Keratinocyte (primary cell): ENCODE measurements around the gene TRPM1. TPM values are rescaled to one million over a fixed set of nuclear protein-coding genes. Genes with fewer than 3 reads are reported as not detected.

Experiments used
- DNase-seq: peaks from one replicate; pipeline ENCODE4 v3.0.0-alpha.2; 2011; ENCODE audit warnings: low read depth, missing footprints, low spot score
- FAIRE-seq: peaks from 2 replicates; lab custom pipeline; 2011; peaks lifted over from hg19 to GRCh38; lab: Jason Lieb, UNC
- H2AFZ ChIP-seq: 2 replicates; pipeline ENCODE4 v1.6.0; 2012; ENCODE audit warnings: low read length, control low read depth, inconsistent platforms; ENCODE audit not compliant: control insufficient read depth
- H3K27ac ChIP-seq: 2 replicates; pipeline ENCODE4 v1.5.1; 2011; ENCODE audit warnings: low read length; ENCODE audit not compliant: control insufficient read depth, insufficient read depth
- H3K27me3 ChIP-seq: 3 replicates; pipeline ENCODE4 v1.6.0; 2011; ENCODE audit warnings: low read length; ENCODE audit not compliant: control insufficient read depth, insufficient read depth; ENCODE audit errors: extremely low read depth
- H3K36me3 ChIP-seq, 2 experiments: 2 replicates in 1 of 2; 3 replicates in 1 of 2; pipeline ENCODE4 v1.5.1; 2011; ENCODE audit warnings: low read length in 2 of 2, mild to moderate bottlenecking in 1 of 2; ENCODE audit not compliant: control insufficient read depth in 2 of 2, insufficient read depth in 2 of 2; ENCODE audit errors: extremely low read depth in 1 of 2
- H3K4me1 ChIP-seq: 3 replicates; pipeline ENCODE4 v1.5.1; 2011; ENCODE audit warnings: low read length; ENCODE audit not compliant: control insufficient read depth, insufficient read depth; ENCODE audit errors: extremely low read depth
- H3K4me2 ChIP-seq: 3 replicates; pipeline ENCODE4 v1.6.0; 2011; ENCODE audit warnings: low read depth, low read length; ENCODE audit not compliant: control insufficient read depth, insufficient read depth; ENCODE audit errors: extremely low read depth
- H3K4me3 ChIP-seq, 3 experiments: fragments of 200-600 bp in 1 of 3; sonication (generic) in 1 of 3; 2 replicates in 2 of 3; 3 replicates in 1 of 3; pipeline ENCODE4 v1.5.1; 2011 to 2016; ENCODE audit warnings: low read length in 3 of 3, mild to moderate bottlenecking in 3 of 3, control low read depth in 2 of 3, inconsistent platforms in 1 of 3, low read depth in 1 of 3, mixed read lengths in 1 of 3, mixed run types in 1 of 3, moderate library complexity in 1 of 3; ENCODE audit not compliant: control insufficient read depth in 2 of 3, insufficient read depth in 2 of 3; ENCODE audit errors: extremely low read depth in 1 of 3
- H3K79me2 ChIP-seq: 2 replicates; pipeline ENCODE4 v1.6.0; 2012; ENCODE audit warnings: low read length; ENCODE audit not compliant: control insufficient read depth, insufficient read depth
- H3K9ac ChIP-seq: 3 replicates; pipeline ENCODE4 v1.6.0; 2011; ENCODE audit warnings: low read length; ENCODE audit not compliant: control insufficient read depth, insufficient read depth; ENCODE audit errors: extremely low read depth
- H3K9me1 ChIP-seq: 3 replicates; pipeline ENCODE4 v1.6.0; 2011; ENCODE audit warnings: low read length; ENCODE audit not compliant: control insufficient read depth, insufficient read depth; ENCODE audit errors: extremely low read depth
- H3K9me3 ChIP-seq: 2 replicates; pipeline ENCODE4 v1.5.1; 2012; ENCODE audit warnings: low read depth, low read length; ENCODE audit not compliant: control insufficient read depth
- H4K20me1 ChIP-seq: 3 replicates; pipeline ENCODE4 v1.6.0; 2011; ENCODE audit warnings: low read length; ENCODE audit not compliant: control insufficient read depth, insufficient read depth; ENCODE audit errors: extremely low read depth
- EZH2 ChIP-seq: IDR thresholded peaks from one replicate; pipeline ENCODE4 v1.6.1; 2012; ENCODE audit warnings: inconsistent platforms, mild to moderate bottlenecking, low read length, moderate library complexity
- dilution Hi-C: fragments of 300-500 bp; cut with MboI; formaldehyde crosslinking; loops from one replicate; pipeline ENCODE4 v1.7.0; 2020; ENCODE audit warnings: low sequenced_read_pairs; ENCODE audit not compliant: extremely low pct_ligation_motif_present
- polyA plus RNA-seq, 5 experiments: library from polyadenylated mRNA; depleted of rRNA in 3 of 5; stranded (reverse) in 3 of 5; stranded (forward) in 1 of 5; unstranded in 1 of 5; fragments of >200 nt; gene quantifications; 1 replicate in 1 of 5; 2 replicates in 3 of 5; 3 replicates in 1 of 5; pipeline versions ENCODE4 v1.2.1 to v1.2.3, GENCODE V29; 2011 to 2012; ENCODE audit warnings: missing spikeins in 2 of 5, low read depth in 1 of 5, low replicate concordance in 1 of 5
- TF ChIP-seq, protein P1 (sequence below), 3 experiments: IDR thresholded peaks in 1 of 3; conservative IDR thresholded peaks in 1 of 3; optimal IDR thresholded peaks in 1 of 3; 2 replicates in 2 of 3; 3 replicates in 1 of 3; pipeline versions ENCODE3 to v1.5.1; 2011; ENCODE audit warnings: low read length in 3 of 3, mild to moderate bottlenecking in 3 of 3, moderate library complexity in 2 of 3, control low read depth in 1 of 3, inconsistent platforms in 1 of 3; ENCODE audit not compliant: insufficient read depth in 2 of 3; ENCODE audit errors: extremely low read depth in 1 of 3

Gene TRPM1
- polyA plus RNA-seq, 1 donor (not counting 4 experiments of a cell fraction or from before 2014, with no cell fraction given): 0.17 TPM

GRCh38 chr15:31024979-31025378 lies 76.5 kb downstream of the TRPM1 start:
- no peaks in the 10 kb centered on the region for H3K9me3 ChIP-seq
- peak overlapping the region in 1 of 3 experiments; percentile 48 for H3K4me3 ChIP-seq
- peak overlapping the region; percentile 84 for H2AFZ ChIP-seq
- FAIRE-seq: no peak
- H3K4me1 ChIP-seq: peaks cover 30% of the 10 kb centered on the region
- no peaks in the 10 kb centered on the region for H4K20me1 ChIP-seq
- H3K79me2 ChIP-seq: no peaks in the 10 kb centered on the region
- peak overlapping the region; percentile 98 for H3K27ac ChIP-seq
- DNase-seq: no peak
- dilution Hi-C loops: no loop called here
- peak overlapping the region; percentile 77 for H3K9ac ChIP-seq
- no peaks in the 10 kb centered on the region for H3K9me1 ChIP-seq
- H3K36me3 ChIP-seq: no peaks in the 10 kb centered on the region
- H3K4me2 ChIP-seq: peak overlapping the region; percentile 91
- no peaks in the 10 kb centered on the region for H3K27me3 ChIP-seq
- TF ChIP-seq EZH2: no peak
- TF ChIP-seq, protein P1, sequence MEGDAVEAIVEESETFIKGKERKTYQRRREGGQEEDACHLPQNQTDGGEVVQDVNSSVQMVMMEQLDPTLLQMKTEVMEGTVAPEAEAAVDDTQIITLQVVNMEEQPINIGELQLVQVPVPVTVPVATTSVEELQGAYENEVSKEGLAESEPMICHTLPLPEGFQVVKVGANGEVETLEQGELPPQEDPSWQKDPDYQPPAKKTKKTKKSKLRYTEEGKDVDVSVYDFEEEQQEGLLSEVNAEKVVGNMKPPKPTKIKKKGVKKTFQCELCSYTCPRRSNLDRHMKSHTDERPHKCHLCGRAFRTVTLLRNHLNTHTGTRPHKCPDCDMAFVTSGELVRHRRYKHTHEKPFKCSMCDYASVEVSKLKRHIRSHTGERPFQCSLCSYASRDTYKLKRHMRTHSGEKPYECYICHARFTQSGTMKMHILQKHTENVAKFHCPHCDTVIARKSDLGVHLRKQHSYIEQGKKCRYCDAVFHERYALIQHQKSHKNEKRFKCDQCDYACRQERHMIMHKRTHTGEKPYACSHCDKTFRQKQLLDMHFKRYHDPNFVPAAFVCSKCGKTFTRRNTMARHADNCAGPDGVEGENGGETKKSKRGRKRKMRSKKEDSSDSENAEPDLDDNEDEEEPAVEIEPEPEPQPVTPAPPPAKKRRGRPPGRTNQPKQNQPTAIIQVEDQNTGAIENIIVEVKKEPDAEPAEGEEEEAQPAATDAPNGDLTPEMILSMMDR (optimal IDR thresholded peaks at IDR 0.05 in 1 of 3, IDR thresholded peaks at IDR 0.05 in 1 of 3, conservative IDR thresholded peaks at IDR 0.05 in 1 of 3; ENCODE audit: extremely low read depth in 1 of 3, insufficient read depth in 2 of 3, low read length in 3 of 3): no peak

DNA sequence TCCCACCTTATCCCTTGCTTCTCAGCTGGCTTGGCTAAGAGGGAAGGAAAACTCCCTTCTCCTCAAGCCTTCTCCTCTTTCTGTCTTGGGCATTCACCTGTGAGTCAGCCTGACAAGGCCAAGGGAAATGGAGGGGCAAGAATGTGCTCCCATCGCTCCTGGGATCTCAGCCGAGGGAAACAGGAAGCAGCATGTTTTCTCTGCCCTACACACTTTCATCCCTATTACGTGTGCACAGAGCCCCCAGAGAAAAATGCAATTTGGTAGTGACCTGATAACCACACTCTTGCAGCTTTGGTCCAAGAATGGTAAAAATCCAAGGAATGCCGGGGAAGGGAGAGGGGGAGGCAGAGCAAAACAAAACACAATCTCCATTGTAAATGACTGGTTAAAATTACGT lies 77.2 kb downstream of the TRPM1 start:
- H3K27me3 ChIP-seq: no peaks in the 10 kb centered on the region
- no peaks in the 10 kb centered on the region for H3K79me2 ChIP-seq
- peak overlapping the region; percentile 91 for H3K4me2 ChIP-seq
- TF ChIP-seq, protein P1 (optimal IDR thresholded peaks at IDR 0.05 in 1 of 3, IDR thresholded peaks at IDR 0.05 in 1 of 3, conservative IDR thresholded peaks at IDR 0.05 in 1 of 3; ENCODE audit: extremely low read depth in 1 of 3, insufficient read depth in 2 of 3, low read length in 3 of 3): no peak
- TF ChIP-seq EZH2: no peak
- DNase-seq: peak; percentile 90
- FAIRE-seq: peak; percentile 97
- peak overlapping the region; percentile 98 for H3K27ac ChIP-seq
- dilution Hi-C loops: no loop called here
- H3K4me3 ChIP-seq: peak overlapping the region in 2 of 3 experiments; percentile 48 to 65
- H2AFZ ChIP-seq: peak overlapping the region; percentile 84
- no peaks in the 10 kb centered on the region for H3K9me3 ChIP-seq
- peaks cover 30% of the 10 kb centered on the region for H3K4me1 ChIP-seq
- H4K20me1 ChIP-seq: no peaks in the 10 kb centered on the region
- H3K9ac ChIP-seq: peak overlapping the region; percentile 77
- H3K9me1 ChIP-seq: no peaks in the 10 kb centered on the region
- H3K36me3 ChIP-seq: no peaks in the 10 kb centered on the region
